Activated CD8-positive, alpha-beta memory T cell treated with anti-CD3 and anti-CD28 coated beads, Interleukin-2, amount 50 U/mL, for 4 hours (primary cell): ENCODE measurements around the gene PRKCD.
"Not testable (repeated sequence)": the region's sequence is repeated elsewhere in the genome, so short reads cannot be mapped to it uniquely, and the experiment has no call there.

Experiments used
- DNase-seq: peaks from one replicate; pipeline ENCODE4 v3.0.0-alpha.2; 2020

PRKCD gene

GRCh38 chr3:53140847-53141845, 19.9 kb upstream of the PRKCD start:
- DNase-seq: no peak

DNA sequence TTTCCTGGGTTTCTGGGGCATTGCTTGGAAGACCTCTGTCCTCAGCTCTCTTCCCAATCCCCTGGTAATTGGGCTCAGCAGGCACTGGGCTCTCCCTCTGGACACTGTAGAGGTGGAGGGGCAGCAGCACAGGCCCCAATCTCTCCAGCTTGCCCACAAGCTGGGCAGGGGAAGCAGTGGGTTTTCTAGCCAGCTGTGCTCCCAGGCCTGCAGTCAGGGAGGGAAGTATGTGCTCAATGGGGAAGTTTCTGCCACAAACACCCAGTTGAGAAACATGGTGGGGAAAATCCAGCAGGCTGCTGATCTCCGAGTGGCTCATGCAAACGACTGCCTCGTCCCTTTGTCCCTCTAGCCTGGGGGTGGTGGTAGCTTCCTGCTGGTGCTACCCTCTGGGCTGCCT, 18.0 kb upstream of the PRKCD start:
- DNase-seq: no peak

DNA sequence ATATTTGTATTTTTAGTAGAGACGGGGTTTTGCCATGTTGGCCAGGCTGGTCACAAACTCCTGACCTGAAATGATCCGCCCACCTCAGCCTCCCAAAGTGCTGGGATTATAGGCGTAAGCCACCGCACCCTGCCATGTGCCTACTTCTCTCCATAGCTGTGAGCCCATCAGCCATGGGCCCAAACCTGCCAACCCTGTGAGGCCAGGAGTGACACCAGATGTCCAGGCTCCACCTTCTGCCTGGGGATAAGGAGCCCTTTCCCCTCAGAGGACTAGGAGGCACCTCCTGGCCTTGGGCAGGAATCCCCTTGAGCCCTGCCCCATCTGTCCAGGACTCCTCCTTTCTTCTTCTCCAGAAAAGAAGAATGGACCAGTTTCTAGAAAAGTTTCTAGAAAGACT, 16.6 kb upstream of the PRKCD start:
- DNase-seq: no peak

- DNase-seq: no peak
Observed at GRCh38 chr3:53144862-53145712, 15.9 kb upstream of the PRKCD start.

GRCh38 chr3:53145713-53146080, 15.3 kb upstream of the PRKCD start:
- DNase-seq: no peak

GRCh38 chr3:53146319-53146891, 14.6 kb upstream of the PRKCD start:
- no peak for DNase-seq

DNA sequence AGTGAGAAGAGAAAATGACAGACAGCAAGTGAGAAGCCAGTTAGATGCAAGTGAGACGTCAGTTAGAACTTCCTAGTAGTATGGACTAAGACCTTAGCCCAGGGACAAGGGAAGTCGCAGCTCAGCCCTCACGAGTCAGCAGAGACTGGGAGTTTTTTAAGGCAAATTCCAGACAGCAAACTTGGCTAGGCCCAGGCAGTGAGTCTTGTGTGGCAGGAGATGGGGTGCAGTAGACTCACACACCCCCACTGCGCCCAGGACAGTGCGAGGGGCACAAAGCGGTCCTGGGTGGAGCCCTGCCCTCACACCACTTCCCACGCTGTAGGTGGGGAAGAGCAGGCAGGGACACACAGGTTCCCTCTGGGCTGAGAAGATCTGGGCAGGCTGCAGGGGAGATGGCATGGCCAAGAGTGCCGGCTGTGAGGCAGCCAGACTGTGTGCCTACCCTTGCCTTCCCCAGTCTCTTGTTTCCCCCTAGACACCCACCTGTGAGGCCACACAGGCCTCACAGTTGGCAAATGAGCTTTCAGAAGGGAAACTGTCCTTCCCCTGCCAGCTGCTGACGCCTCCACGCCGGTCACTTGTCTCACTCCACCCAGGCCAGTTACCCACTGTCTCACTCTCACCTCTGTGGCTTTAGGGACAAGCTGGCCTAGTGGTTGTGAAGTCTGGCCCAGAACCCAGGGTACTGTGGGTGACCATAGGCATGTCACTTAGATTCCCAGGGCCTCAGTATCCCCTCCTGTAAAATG, 13.7 kb upstream of the PRKCD start:
- DNase-seq: no peak

DNA sequence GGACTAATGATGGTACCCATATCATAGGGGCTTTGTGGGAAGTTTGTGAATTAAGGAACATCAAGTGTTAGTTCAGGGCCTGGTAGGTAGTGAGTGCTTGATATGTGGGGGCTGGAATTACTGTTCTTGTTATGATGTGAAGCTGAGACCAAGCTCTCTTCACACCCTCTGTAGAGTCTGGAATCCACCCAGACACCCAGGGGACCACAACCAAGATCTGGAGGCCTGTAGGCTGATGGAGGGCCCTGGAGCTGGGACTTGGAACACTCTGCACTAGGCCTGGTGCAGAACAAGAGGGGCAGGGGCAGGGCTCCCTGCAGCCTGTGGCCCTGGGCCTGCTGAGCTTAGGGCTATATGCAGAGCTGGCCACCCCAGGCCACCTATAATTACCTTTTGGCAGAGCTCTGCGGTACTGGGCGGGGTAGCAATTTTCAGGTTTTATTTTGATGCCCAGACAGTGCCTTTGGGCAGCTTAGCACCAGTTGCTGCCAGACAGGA, 13.1 kb upstream of the PRKCD start:
- DNase-seq: no peak

- DNase-seq: no peak
Observed at GRCh38 chr3:53149006-53149690, 11.9 kb upstream of the PRKCD start.

- DNase-seq: no peak
Observed at GRCh38 chr3:53149699-53150098, 11.3 kb upstream of the PRKCD start.

GRCh38 chr3:53150247-53151085, 10.5 kb upstream of the PRKCD start:
- no peak for DNase-seq

GRCh38 chr3:53151086-53151438, 9.9 kb upstream of the PRKCD start:
- not testable (repeated sequence) for DNase-seq

DNA sequence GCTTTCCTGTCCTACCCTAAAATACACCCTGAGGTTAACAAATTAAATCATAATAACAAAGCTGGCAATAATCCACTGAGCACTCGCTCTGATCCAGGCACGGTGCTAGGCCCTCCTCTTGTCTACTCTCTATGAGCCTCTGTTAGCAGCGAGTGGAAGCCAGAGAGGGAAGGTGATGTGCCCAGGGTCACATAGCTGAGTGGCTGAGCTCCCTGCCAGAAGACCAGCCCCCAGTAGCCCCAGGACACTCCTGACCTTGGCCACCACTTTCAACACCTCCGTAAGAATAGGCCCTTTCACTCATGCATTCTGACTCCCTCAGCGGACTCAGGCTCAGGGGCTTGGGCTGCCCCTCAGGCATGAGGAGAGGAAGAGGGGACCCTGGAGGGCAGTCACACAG, 9.5 kb upstream of the PRKCD start:
- DNase-seq: no peak

GRCh38 chr3:53151870-53152660, 8.9 kb upstream of the PRKCD start:
- DNase-seq: no peak

DNA sequence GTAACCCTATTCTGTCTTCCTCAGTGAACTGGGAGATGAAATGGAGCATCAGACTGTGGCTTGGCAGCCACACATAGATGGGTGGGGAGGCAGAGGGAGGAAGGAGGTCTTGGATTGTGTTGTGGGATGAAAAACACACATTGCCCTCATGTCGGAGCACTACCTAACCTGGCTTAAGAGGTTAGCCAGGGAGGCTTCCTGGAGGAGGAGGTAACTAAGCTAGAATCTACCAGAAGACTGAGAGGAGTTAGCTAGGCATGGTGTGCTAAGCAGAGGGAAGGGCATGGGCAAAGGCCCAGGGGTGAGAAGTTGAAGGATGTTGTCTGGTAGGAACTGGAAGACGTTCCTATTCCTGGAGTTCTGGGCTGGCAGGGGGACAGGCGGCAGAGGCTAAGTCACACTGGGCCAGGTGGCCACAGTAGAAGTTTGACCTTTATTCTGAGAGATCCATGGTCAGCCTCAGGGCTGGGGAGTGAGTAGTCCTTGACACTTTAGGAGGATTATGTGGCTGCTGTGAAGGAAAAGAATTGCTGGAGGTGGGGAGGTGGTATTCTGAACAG, 7.7 kb upstream of the PRKCD start:
- no peak for DNase-seq

DNA sequence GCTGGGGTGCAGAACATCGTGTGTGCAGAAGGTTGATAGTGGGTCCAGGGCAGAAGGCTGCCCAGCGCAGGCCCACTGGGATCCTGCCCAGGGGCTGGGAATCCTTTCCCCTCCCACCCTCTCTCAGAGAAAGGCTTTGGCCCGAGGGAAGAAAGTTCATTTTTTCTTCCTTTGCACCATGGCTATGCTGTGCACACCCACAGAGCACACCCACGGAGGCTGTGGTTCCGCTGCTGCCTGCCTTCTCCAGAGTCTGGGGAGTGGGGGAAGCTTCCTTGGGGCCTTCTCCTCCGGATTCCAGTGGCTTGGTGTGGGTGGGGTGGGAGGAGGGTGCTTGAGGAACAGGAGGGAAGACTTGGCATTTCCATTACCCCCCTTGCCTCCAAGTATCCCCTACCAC, 7.0 kb upstream of the PRKCD start:
- no peak for DNase-seq

GRCh38 chr3:53154881-53155285, 6.1 kb upstream of the PRKCD start:
- DNase-seq: no peak

DNA sequence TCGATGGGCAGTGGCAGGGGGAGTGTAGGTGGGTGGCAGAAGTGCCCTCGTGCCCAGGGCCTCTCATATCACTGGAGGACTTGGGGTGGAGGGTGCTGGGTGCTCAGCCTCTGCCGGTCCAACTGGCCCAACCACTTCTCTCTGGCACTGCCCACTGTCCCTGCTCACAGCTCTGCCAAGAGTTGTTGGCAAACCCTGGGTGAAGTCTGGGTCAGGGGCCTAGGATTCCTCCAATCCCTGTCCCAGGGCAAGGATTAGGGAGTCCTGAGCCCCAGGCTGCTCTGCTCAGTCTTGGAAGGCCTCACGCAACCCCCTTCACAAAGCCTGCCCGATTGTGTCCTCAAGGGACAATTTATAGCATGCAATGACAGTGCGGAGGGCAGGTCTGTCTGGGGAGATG, 5.2 kb upstream of the PRKCD start:
- no peak for DNase-seq

GRCh38 chr3:53156368-53156834, 4.6 kb upstream of the PRKCD start:
- no peak for DNase-seq
